NCI-H748 (cell line): ENCODE data around the gene AASS.

Experiments used
- DNase-seq: peaks from one replicate; lab custom pipeline; 2025; ENCODE audit not compliant: unreplicated experiment; lab: John Stamatoyannopoulos, UW

Gene AASS

GRCh38 chr7:122046402-122046801, 97.6 kb downstream of the AASS start:
- no peak for DNase-seq

DNA sequence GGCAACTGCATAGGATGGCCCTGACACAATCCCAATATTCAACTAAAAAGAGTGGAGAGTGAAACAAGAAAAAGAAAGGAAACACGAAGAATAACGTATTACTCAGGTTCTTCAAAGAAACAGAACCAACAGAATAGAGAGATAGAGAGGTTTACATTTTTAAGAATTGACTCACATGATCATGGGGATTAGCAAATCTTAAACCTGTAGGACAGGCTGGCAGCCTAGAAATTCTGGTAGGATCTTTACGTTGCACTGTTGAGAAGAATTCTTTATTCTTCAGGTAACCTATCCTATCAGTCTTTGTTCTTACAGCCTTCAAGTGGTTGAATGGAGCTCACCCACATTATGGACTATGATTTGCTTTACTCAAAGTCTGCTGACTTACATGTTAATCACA, 103.9 kb downstream of the AASS start:
- no peak for DNase-seq

DNA sequence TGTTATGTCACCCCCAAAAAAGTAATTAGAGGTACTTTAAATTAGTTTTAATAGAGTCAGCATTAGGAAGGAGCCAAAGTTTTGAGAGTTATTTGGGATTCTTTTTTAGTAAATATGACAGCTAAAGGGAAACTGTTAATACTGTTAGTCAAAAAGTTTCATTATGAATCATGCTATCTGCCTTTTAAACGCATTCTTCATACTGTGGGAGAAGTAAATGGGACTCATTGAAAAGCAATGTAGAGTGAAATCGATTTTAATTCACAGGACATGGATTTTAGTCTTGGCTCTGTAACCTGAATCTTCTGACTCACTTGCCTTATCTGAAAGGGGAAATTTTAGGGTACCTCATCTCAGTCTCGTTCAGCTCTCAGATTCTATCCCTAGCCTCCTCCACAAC, 105.1 kb downstream of the AASS start:
- no peak for DNase-seq

DNA sequence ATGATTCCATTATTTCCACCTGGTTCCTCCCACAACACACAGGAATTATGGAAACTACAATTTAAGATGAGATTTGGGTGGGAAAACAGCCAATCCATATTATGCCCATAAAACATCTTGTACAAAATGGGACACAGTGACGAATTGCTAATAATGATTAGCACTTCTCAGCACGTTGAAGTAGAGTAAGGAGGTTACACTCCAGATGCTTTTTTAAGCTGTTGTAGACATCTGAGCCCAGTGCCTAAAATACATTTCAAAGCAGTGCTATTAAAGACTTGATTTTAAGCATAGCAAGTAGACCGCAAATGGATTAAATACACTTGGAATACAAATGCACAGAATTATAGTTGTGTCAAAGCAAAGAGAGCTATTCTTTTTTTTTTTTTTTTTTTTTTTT, 105.9 kb downstream of the AASS start:
- no peak for DNase-seq

DNA sequence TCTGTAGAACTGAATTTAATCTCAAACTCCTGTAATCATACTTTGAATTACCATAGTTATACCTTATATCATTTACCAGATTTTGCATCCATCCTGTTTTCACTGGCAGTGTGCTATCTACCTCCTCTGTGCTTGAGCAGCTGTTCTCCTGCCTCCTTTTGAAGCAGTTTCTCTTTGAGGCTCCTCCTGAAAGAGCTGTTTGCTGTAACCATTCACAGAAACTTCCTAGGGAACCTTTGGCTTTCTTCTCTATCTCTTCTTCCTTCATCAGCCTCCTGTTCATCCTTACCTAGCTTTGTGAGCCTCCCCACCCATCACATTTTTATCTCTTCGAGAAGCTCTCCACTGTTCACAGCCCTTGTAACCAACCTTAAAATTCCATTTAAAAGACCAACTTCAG, 108.2 kb downstream of the AASS start:
- no peak for DNase-seq

DNA sequence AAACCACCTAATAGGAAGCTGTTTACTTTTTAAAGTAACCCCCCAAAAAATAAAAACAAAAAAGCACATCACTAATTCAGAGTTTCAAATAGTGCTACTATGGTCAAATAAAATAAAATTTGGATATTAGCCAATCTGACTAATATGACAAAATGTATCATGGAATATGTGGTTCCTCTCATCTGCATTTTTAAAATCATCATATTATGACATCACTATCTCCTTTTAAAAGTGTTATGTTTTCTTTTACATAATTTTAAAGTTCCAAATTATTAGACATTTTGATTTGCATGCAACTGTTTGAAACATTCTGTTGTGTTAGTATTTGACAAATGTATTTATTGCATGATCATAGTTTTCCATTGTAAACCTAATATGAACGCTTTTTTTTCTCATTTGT, 110.4 kb downstream of the AASS start:
- DNase-seq: no peak

DNA sequence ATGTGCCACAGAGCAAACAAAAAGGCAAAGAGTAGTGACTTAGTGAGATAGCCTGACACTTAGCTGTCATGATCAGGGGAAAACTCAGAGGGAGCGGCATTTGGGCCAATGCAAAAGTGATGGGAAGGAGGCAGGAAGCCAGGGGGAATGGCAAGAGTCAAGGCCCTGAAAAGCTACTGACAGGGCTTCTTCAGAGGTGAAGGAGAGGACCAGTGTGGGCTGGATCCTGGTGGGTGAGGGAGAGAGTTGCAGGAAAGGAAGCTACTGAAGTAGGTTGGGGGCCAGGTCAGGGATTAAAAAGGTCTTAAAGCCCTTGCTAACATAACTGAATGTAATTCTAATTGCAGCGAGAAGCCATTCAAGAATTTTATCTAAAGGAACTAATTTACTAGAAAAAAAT, 117.0 kb downstream of the AASS start:
- DNase-seq: no peak
